ENCODE measurements around the gene M1AP.
A peak's percentile ranks its signal among the peaks of the same experiment; 100 is the strongest.

Gene M1AP

GRCh38 chr2:74648009-74648443, at the start of gene M1AP:
M1AP (minus strand) TSS chr2:74648330; CDS start chr2:74640275, 8,055 bp downstream.
- no peak for DNase-seq (ENCODE audit: low read depth)

- DNase-seq (ENCODE audit: low read depth), result peak; percentile 76
Observed at GRCh38 chr2:74696829-74697228, 48.7 kb upstream of the M1AP start.

GRCh38 chr2:74695663-74696062, 47.5 kb upstream of the M1AP start:
- DNase-seq (ENCODE audit: low read depth), result no peak

- no peak for DNase-seq (ENCODE audit: low read depth)
Observed at GRCh38 chr2:74694281-74694680, 46.2 kb upstream of the M1AP start.

GRCh38 chr2:74693668-74694067, 45.5 kb upstream of the M1AP start:
- no peak for DNase-seq (ENCODE audit: low read depth)

GRCh38 chr2:74693213-74693612, 45.1 kb upstream of the M1AP start:
- no peak for DNase-seq (ENCODE audit: low read depth)

GRCh38 chr2:74691929-74692328, 43.8 kb upstream of the M1AP start:
- no peak for DNase-seq (ENCODE audit: low read depth)

- peak; percentile 74 for DNase-seq (ENCODE audit: low read depth)
Observed at GRCh38 chr2:74690571-74690970, 42.4 kb upstream of the M1AP start.

GRCh38 chr2:74689671-74690070, 41.5 kb upstream of the M1AP start:
- DNase-seq (ENCODE audit: low read depth), result no peak

GRCh38 chr2:74688881-74689280, 40.8 kb upstream of the M1AP start:
- no peak for DNase-seq (ENCODE audit: low read depth)

GRCh38 chr2:74685408-74685807, 37.3 kb upstream of the M1AP start:
- peak; percentile 55 for DNase-seq (ENCODE audit: low read depth)

GRCh38 chr2:74682501-74682900, 34.4 kb upstream of the M1AP start:
- DNase-seq (ENCODE audit: low read depth), result no peak

GRCh38 chr2:74679615-74680014, 31.5 kb upstream of the M1AP start:
- no peak for DNase-seq (ENCODE audit: low read depth)

GRCh38 chr2:74676331-74676730, 28.2 kb upstream of the M1AP start:
- DNase-seq (ENCODE audit: low read depth), result no peak

GRCh38 chr2:74675090-74675489, 27.0 kb upstream of the M1AP start:
- DNase-seq (ENCODE audit: low read depth), result no peak

- DNase-seq (ENCODE audit: low read depth), result no peak
Observed at GRCh38 chr2:74673826-74674528, 25.8 kb upstream of the M1AP start.

- DNase-seq (ENCODE audit: low read depth), result peak; percentile 85
Observed at GRCh38 chr2:74671479-74671878, 23.3 kb upstream of the M1AP start.

- no peak for DNase-seq (ENCODE audit: low read depth)
Observed at GRCh38 chr2:74670263-74670662, 22.1 kb upstream of the M1AP start.

GRCh38 chr2:74668087-74668486, 20.0 kb upstream of the M1AP start:
- DNase-seq (ENCODE audit: low read depth), result no peak

- DNase-seq (ENCODE audit: low read depth), result peak; percentile 38
Observed at GRCh38 chr2:74659462-74659861, 11.3 kb upstream of the M1AP start.

GRCh38 chr2:74658516-74658915, 10.4 kb upstream of the M1AP start:
- DNase-seq (ENCODE audit: low read depth), result peak; percentile 92

- no peak for DNase-seq (ENCODE audit: low read depth)
Observed at GRCh38 chr2:74655579-74655978, 7.4 kb upstream of the M1AP start.

- peak; percentile 96 for DNase-seq (ENCODE audit: low read depth)
Observed at GRCh38 chr2:74653985-74654882, 6.1 kb upstream of the M1AP start, which contains the start of gene SEMA4F. SEMA4F (plus strand) TSS chr2:74654247; CDS start chr2:74654377, 130 bp downstream.

Measured in EH (cell line).